PFSK-1 (cell line): Measurements from ENCODE around the gene CDT1.

Experiments
- POLR2AphosphoS5 ChIP-seq: IDR thresholded peaks from 2 replicates; pipeline ENCODE4 v1.6.1; 2012; ENCODE audit warnings: low read depth, mild to moderate bottlenecking, control low read depth, low read length, moderate library complexity
- REST ChIP-seq, 2 experiments: IDR thresholded peaks; 2 replicates each; pipeline versions ENCODE4 v1.6.1 to v1.8.0; 2011 to 2012; ENCODE audit warnings: low read depth in 2 of 2, low read length in 2 of 2, control low read depth in 1 of 2, inconsistent platforms in 1 of 2, mild to moderate bottlenecking in 1 of 2, moderate library complexity in 1 of 2; ENCODE audit not compliant: insufficient read depth in 1 of 2

- TF ChIP-seq REST (IDR thresholded peaks at IDR 0.05; ENCODE audit: insufficient read depth in 1 of 2, low read depth in 2 of 2, low read length in 2 of 2) = no peak
- TF ChIP-seq POLR2AphosphoS5 = no peak
Observed at GRCh38 chr16:88762258-88762870, 41.2 kb upstream of the CDT1 start.
